Measurements from ENCODE around the gene ZNF609.

DNA sequence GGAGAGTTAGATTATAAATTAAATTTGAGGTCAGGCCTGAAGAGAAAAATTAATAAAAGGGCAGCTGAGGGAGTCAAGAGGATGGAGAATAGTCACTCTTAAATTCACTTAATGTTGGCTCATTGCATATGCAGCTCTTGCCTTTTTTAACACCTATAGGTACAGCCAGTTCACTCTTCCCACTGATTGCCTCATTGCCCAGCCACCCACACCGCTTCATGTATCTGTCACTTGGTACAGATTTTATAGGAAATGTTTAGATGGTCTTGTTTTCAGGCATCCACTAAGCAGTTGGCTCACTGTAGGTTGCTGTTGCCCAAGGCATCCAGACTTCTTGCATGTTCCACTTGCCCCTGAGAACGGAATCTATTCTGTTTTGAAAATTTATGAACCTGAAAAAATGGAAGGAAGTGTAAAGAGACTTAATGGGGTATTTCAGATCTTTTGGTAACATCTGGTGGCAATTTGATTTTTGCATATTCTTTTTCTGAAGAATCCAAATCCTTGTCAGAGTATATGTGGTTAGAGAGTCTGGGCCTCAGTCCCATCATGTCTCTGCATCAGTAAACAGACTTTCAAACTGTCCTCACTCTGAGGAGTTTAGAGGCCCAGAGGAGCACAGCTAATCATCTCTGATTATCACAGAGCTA lies 163.1 kb downstream of the ZNF609 start:
- TF ChIP-seq, protein P1, sequence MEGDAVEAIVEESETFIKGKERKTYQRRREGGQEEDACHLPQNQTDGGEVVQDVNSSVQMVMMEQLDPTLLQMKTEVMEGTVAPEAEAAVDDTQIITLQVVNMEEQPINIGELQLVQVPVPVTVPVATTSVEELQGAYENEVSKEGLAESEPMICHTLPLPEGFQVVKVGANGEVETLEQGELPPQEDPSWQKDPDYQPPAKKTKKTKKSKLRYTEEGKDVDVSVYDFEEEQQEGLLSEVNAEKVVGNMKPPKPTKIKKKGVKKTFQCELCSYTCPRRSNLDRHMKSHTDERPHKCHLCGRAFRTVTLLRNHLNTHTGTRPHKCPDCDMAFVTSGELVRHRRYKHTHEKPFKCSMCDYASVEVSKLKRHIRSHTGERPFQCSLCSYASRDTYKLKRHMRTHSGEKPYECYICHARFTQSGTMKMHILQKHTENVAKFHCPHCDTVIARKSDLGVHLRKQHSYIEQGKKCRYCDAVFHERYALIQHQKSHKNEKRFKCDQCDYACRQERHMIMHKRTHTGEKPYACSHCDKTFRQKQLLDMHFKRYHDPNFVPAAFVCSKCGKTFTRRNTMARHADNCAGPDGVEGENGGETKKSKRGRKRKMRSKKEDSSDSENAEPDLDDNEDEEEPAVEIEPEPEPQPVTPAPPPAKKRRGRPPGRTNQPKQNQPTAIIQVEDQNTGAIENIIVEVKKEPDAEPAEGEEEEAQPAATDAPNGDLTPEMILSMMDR (IDR thresholded peaks at IDR 0.05; ENCODE audit: low read depth, low read length, missing input control) = no peak
- no peak for TF ChIP-seq GABPA (IDR thresholded peaks at IDR 0.05 in 1 of 2, conservative IDR thresholded peaks at IDR 0.05 in 1 of 2)
- TF ChIP-seq, protein P2, sequence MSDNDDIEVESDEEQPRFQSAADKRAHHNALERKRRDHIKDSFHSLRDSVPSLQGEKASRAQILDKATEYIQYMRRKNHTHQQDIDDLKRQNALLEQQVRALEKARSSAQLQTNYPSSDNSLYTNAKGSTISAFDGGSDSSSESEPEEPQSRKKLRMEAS (IDR thresholded peaks at IDR 0.05) = no peak
- TF ChIP-seq SP1 (IDR thresholded peaks at IDR 0.05) = no peak
- TF ChIP-seq, protein P3, sequence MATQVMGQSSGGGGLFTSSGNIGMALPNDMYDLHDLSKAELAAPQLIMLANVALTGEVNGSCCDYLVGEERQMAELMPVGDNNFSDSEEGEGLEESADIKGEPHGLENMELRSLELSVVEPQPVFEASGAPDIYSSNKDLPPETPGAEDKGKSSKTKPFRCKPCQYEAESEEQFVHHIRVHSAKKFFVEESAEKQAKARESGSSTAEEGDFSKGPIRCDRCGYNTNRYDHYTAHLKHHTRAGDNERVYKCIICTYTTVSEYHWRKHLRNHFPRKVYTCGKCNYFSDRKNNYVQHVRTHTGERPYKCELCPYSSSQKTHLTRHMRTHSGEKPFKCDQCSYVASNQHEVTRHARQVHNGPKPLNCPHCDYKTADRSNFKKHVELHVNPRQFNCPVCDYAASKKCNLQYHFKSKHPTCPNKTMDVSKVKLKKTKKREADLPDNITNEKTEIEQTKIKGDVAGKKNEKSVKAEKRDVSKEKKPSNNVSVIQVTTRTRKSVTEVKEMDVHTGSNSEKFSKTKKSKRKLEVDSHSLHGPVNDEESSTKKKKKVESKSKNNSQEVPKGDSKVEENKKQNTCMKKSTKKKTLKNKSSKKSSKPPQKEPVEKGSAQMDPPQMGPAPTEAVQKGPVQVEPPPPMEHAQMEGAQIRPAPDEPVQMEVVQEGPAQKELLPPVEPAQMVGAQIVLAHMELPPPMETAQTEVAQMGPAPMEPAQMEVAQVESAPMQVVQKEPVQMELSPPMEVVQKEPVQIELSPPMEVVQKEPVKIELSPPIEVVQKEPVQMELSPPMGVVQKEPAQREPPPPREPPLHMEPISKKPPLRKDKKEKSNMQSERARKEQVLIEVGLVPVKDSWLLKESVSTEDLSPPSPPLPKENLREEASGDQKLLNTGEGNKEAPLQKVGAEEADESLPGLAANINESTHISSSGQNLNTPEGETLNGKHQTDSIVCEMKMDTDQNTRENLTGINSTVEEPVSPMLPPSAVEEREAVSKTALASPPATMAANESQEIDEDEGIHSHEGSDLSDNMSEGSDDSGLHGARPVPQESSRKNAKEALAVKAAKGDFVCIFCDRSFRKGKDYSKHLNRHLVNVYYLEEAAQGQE (IDR thresholded peaks at IDR 0.05) = no peak
- TF ChIP-seq RAD21 (IDR thresholded peaks at IDR 0.05) = no peak
- no peak for TF ChIP-seq JUND (IDR thresholded peaks at IDR 0.05)
- no peak for TF ChIP-seq FOXA1 (IDR thresholded peaks at IDR 0.05)
- TF ChIP-seq NR2F2 (IDR thresholded peaks at IDR 0.05) = no peak
- no peak for TF ChIP-seq TAF1 (conservative IDR thresholded peaks at IDR 0.05)

All from liver (tissue), 3 donors.